ENCODE measurements around the gene TYMP.
"Not testable (repeated sequence)": the region's sequence is repeated elsewhere in the genome, so short reads cannot be mapped to it uniquely, and the experiment has no call there.

Gene TYMP

GRCh38 chr22:50522208-50522805 lies 7.5 kb downstream of the TYMP start:
- no peak overlapping the region for H3K4me3 ChIP-seq (replicated peaks; ENCODE audit: low read depth, low read length)
- TF ChIP-seq CTCF (IDR thresholded peaks at IDR 0.05; ENCODE audit: insufficient read depth, low read length, poor library complexity, severe bottlenecking), result no peak
- peaks cover 46% of the 10 kb centered on the region for H3K36me3 ChIP-seq (ENCODE audit: control insufficient read depth, insufficient read depth, low read length)
- DNase-seq (ENCODE audit: extremely low read depth, insufficient read length), result no peak
- H3K27me3 ChIP-seq (replicated peaks; ENCODE audit: control insufficient read depth, insufficient read depth, low read length), result no peaks in the 10 kb centered on the region

DNA sequence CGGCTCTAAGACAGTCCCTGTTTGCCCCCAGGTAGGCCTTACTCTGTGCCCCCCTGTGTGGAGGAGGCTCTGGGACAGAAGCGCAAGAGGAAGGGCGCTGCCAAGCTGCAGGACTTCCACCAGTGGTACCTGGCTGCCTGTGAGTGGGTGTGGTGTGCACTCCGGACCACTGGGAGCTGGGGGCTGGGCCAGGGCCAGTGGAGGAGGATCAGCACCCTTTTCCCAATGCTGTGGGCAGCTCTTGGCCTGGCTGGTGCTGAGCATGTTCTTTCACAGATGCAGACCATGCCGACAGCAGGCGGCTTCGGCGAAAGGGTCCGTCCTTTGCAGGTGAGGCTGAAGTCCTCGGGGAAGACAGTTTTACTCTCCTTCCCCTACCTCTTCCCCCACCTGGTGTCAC lies 8.1 kb downstream of the TYMP start:
- TF ChIP-seq CTCF (IDR thresholded peaks at IDR 0.05; ENCODE audit: insufficient read depth, low read length, poor library complexity, severe bottlenecking), result no peak
- DNase-seq (ENCODE audit: extremely low read depth, insufficient read length), result no peak
- Histone ChIP-seq H3K27me3 (replicated peaks; ENCODE audit: control insufficient read depth, insufficient read depth, low read length) (no peaks in the 10 kb centered on the region), H3K4me3 (replicated peaks; ENCODE audit: low read depth, low read length) (no peak overlapping the region), H3K36me3 (ENCODE audit: control insufficient read depth, insufficient read depth, low read length) (peaks cover 46% of the 10 kb centered on the region)

GRCh38 chr22:50520826-50521453 lies 8.9 kb downstream of the TYMP start:
- TF ChIP-seq CTCF (IDR thresholded peaks at IDR 0.05; ENCODE audit: insufficient read depth, low read length, poor library complexity, severe bottlenecking), result no peak
- peaks cover 48% of the 10 kb centered on the region for H3K36me3 ChIP-seq (ENCODE audit: control insufficient read depth, insufficient read depth, low read length)
- H3K27me3 ChIP-seq (replicated peaks; ENCODE audit: control insufficient read depth, insufficient read depth, low read length), result no peaks in the 10 kb centered on the region
- H3K4me3 ChIP-seq (replicated peaks; ENCODE audit: low read depth, low read length), result no peak overlapping the region
- no peak for DNase-seq (ENCODE audit: extremely low read depth, insufficient read length)

GRCh38 chr22:50520184-50520583 lies 9.6 kb downstream of the TYMP start:
- DNase-seq (ENCODE audit: extremely low read depth, insufficient read length); H3K27me3 ChIP-seq (replicated peaks; ENCODE audit: control insufficient read depth, insufficient read depth, low read length); H3K4me3 ChIP-seq (replicated peaks; ENCODE audit: low read depth, low read length): not testable (repeated sequence)
- H3K36me3 ChIP-seq (ENCODE audit: control insufficient read depth, insufficient read depth, low read length), result peaks cover 48% of the 10 kb centered on the region

- Histone ChIP-seq H3K4me3 (replicated peaks; ENCODE audit: low read depth, low read length) (no peak overlapping the region), H3K27me3 (replicated peaks; ENCODE audit: control insufficient read depth, insufficient read depth, low read length) (no peaks in the 10 kb centered on the region), H3K36me3 (ENCODE audit: control insufficient read depth, insufficient read depth, low read length) (peaks cover 46% of the 10 kb centered on the region)
- TF ChIP-seq CTCF (IDR thresholded peaks at IDR 0.05; ENCODE audit: insufficient read depth, low read length, poor library complexity, severe bottlenecking), result no peak
- DNase-seq (ENCODE audit: extremely low read depth, insufficient read length), result no peak
Measured at GRCh38 chr22:50519151-50519550, 10.7 kb downstream of the TYMP start.

GRCh38 chr22:50518606-50519005 lies 11.2 kb downstream of the TYMP start:
- TF ChIP-seq CTCF (IDR thresholded peaks at IDR 0.05; ENCODE audit: insufficient read depth, low read length, poor library complexity, severe bottlenecking), result no peak
- Histone ChIP-seq H3K27me3 (replicated peaks; ENCODE audit: control insufficient read depth, insufficient read depth, low read length) (no peaks in the 10 kb centered on the region), H3K36me3 (ENCODE audit: control insufficient read depth, insufficient read depth, low read length) (peaks cover 40% of the 10 kb centered on the region), H3K4me3 (replicated peaks; ENCODE audit: low read depth, low read length) (no peak overlapping the region)
- no peak for DNase-seq (ENCODE audit: extremely low read depth, insufficient read length)

Data from GM06990 (cell line).